NCI-H2227 (cell line): Measurements from ENCODE around the gene RB1.

Experiments used
- DNase-seq: peaks from one replicate; lab custom pipeline; 2025; ENCODE audit not compliant: unreplicated experiment; lab: John Stamatoyannopoulos, UW

Gene RB1

GRCh38 chr13:48526286-48526685 is 222.7 kb downstream of the RB1 start:
- no peak for DNase-seq

GRCh38 chr13:48527955-48528354 is 224.4 kb downstream of the RB1 start:
- DNase-seq, result no peak

GRCh38 chr13:48528720-48529119 is 225.2 kb downstream of the RB1 start:
- no peak for DNase-seq

- DNase-seq, result no peak
Measured at GRCh38 chr13:48530833-48531232, 227.3 kb downstream of the RB1 start.
